Liver (tissue), 3 donors: ENCODE measurements around the gene ALX3.

ENCODE experiments used
- EGR1 ChIP-seq, 2 donors: IDR thresholded peaks; 2 replicates each; pipeline ENCODE4 v1.6.1; 2016 to 2018; ENCODE audit warnings: antibody characterized with exemption in 2 of 2, low read depth in 2 of 2
- HNF4A ChIP-seq, 2 donors: conservative IDR thresholded peaks; 2 replicates each; pipeline ENCODE4 v1.6.1; 2016; ENCODE audit warnings: antibody characterized with exemption in 2 of 2, mild to moderate bottlenecking in 2 of 2
- JUND ChIP-seq, 2 donors: IDR thresholded peaks; 2 replicates each; pipeline ENCODE4 v1.6.1; 2016; ENCODE audit warnings: antibody characterized with exemption in 2 of 2
- NR2F2 ChIP-seq: IDR thresholded peaks from 2 replicates; pipeline ENCODE4 v1.6.1; 2016; ENCODE audit warnings: antibody characterized with exemption
- RAD21 ChIP-seq, 2 donors: IDR thresholded peaks; 2 replicates each; pipeline ENCODE4 v1.6.1; 2016; ENCODE audit warnings: antibody characterized with exemption in 2 of 2, mild to moderate bottlenecking in 2 of 2
- RXRA ChIP-seq, 2 donors: IDR thresholded peaks; 2 replicates each; pipeline ENCODE4 v1.6.1; 2017 to 2018; ENCODE audit warnings: antibody characterized with exemption in 2 of 2, mild to moderate bottlenecking in 1 of 2
- SP1 ChIP-seq: IDR thresholded peaks from 2 replicates; pipeline ENCODE4 v1.6.1; 2018; ENCODE audit warnings: antibody characterized with exemption, mild to moderate bottlenecking
- YY1 ChIP-seq: IDR thresholded peaks from 2 replicates; pipeline ENCODE4 v1.6.1; 2016; ENCODE audit warnings: antibody characterized with exemption, mild to moderate bottlenecking
- TF ChIP-seq, protein P1 (sequence below): fragments of 150-350 bp; IDR thresholded peaks from 2 replicates; pipeline ENCODE4 v1.5.1; 2017; ENCODE audit warnings: improper control_type of control experiment, low read depth, low read length; ENCODE audit not compliant: missing input control
- TF ChIP-seq, protein P2 (sequence below): IDR thresholded peaks from 2 replicates; pipeline ENCODE4 v1.6.1; 2016; ENCODE audit warnings: antibody characterized with exemption, mild to moderate bottlenecking
- TF ChIP-seq, protein P3 (sequence below): IDR thresholded peaks from 2 replicates; pipeline ENCODE4 v1.6.1; 2016; ENCODE audit warnings: antibody characterized with exemption
- TF ChIP-seq, protein P4 (sequence below): IDR thresholded peaks from 2 replicates; pipeline ENCODE4 v1.6.1; 2016; ENCODE audit warnings: antibody characterized with exemption
- donor health status: healthy.
- donor health status: healthy.

DNA sequence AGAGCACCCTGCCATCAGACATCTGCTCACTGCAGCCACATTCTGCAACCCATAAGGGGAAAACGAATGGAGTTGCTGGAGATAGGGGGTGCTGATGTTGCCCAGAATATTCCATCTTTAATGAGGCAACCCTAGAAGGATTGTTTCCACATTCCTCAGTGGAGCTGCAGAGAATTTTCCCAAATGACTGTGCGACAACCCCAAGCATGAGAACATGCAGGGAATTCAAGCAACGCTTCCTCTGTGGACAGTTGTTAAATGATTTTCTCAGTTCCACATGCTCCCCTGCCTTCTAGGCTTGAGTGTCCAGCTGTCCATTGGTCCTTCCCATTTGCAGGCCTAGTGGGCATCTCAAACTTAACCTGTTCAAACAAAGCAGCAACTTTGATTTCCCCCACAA is 21.3 kb upstream of the ALX3 start:
- TF ChIP-seq YY1 (no peak), EGR1 (IDR thresholded peaks at IDR 0.05; ENCODE audit: low read depth in 2 of 2) (no peak), HNF4A (conservative IDR thresholded peaks at IDR 0.05) (no peak), RXRA (IDR thresholded peaks at IDR 0.05) (no peak), RAD21 (IDR thresholded peaks at IDR 0.05) (no peak), NR2F2 (no peak), JUND (IDR thresholded peaks at IDR 0.05) (no peak), SP1 (no peak)
- TF ChIP-seq, protein P1, sequence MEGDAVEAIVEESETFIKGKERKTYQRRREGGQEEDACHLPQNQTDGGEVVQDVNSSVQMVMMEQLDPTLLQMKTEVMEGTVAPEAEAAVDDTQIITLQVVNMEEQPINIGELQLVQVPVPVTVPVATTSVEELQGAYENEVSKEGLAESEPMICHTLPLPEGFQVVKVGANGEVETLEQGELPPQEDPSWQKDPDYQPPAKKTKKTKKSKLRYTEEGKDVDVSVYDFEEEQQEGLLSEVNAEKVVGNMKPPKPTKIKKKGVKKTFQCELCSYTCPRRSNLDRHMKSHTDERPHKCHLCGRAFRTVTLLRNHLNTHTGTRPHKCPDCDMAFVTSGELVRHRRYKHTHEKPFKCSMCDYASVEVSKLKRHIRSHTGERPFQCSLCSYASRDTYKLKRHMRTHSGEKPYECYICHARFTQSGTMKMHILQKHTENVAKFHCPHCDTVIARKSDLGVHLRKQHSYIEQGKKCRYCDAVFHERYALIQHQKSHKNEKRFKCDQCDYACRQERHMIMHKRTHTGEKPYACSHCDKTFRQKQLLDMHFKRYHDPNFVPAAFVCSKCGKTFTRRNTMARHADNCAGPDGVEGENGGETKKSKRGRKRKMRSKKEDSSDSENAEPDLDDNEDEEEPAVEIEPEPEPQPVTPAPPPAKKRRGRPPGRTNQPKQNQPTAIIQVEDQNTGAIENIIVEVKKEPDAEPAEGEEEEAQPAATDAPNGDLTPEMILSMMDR = no peak
- TF ChIP-seq, protein P2, sequence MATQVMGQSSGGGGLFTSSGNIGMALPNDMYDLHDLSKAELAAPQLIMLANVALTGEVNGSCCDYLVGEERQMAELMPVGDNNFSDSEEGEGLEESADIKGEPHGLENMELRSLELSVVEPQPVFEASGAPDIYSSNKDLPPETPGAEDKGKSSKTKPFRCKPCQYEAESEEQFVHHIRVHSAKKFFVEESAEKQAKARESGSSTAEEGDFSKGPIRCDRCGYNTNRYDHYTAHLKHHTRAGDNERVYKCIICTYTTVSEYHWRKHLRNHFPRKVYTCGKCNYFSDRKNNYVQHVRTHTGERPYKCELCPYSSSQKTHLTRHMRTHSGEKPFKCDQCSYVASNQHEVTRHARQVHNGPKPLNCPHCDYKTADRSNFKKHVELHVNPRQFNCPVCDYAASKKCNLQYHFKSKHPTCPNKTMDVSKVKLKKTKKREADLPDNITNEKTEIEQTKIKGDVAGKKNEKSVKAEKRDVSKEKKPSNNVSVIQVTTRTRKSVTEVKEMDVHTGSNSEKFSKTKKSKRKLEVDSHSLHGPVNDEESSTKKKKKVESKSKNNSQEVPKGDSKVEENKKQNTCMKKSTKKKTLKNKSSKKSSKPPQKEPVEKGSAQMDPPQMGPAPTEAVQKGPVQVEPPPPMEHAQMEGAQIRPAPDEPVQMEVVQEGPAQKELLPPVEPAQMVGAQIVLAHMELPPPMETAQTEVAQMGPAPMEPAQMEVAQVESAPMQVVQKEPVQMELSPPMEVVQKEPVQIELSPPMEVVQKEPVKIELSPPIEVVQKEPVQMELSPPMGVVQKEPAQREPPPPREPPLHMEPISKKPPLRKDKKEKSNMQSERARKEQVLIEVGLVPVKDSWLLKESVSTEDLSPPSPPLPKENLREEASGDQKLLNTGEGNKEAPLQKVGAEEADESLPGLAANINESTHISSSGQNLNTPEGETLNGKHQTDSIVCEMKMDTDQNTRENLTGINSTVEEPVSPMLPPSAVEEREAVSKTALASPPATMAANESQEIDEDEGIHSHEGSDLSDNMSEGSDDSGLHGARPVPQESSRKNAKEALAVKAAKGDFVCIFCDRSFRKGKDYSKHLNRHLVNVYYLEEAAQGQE = no peak
- TF ChIP-seq, protein P3, sequence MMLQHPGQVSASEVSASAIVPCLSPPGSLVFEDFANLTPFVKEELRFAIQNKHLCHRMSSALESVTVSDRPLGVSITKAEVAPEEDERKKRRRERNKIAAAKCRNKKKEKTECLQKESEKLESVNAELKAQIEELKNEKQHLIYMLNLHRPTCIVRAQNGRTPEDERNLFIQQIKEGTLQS = no peak
- TF ChIP-seq, protein P4, sequence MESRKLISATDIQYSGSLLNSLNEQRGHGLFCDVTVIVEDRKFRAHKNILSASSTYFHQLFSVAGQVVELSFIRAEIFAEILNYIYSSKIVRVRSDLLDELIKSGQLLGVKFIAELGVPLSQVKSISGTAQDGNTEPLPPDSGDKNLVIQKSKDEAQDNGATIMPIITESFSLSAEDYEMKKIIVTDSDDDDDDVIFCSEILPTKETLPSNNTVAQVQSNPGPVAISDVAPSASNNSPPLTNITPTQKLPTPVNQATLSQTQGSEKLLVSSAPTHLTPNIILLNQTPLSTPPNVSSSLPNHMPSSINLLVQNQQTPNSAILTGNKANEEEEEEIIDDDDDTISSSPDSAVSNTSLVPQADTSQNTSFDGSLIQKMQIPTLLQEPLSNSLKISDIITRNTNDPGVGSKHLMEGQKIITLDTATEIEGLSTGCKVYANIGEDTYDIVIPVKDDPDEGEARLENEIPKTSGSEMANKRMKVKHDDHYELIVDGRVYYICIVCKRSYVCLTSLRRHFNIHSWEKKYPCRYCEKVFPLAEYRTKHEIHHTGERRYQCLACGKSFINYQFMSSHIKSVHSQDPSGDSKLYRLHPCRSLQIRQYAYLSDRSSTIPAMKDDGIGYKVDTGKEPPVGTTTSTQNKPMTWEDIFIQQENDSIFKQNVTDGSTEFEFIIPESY = no peak
